Femur (tissue), 1 donor: ENCODE data around the gene UNKL.

Source experiments
- DNase-seq: peaks from one replicate; pipeline ENCODE4 v3.0.0-alpha.2; 2017

UNKL gene

GRCh38 chr16:1398826-1399581, 15.5 kb downstream of the UNKL start:
- DNase-seq = no peak

GRCh38 chr16:1398351-1398750, 16.2 kb downstream of the UNKL start:
- no peak for DNase-seq

- DNase-seq = no peak
These were observed 16.7 kb downstream of the UNKL start for GRCh38 chr16:1397779-1398178.

- DNase-seq = no peak
These were observed 19.0 kb downstream of the UNKL start for GRCh38 chr16:1395444-1396031.

GRCh38 chr16:1394367-1394951, 20.0 kb downstream of the UNKL start:
- no peak for DNase-seq

DNA sequence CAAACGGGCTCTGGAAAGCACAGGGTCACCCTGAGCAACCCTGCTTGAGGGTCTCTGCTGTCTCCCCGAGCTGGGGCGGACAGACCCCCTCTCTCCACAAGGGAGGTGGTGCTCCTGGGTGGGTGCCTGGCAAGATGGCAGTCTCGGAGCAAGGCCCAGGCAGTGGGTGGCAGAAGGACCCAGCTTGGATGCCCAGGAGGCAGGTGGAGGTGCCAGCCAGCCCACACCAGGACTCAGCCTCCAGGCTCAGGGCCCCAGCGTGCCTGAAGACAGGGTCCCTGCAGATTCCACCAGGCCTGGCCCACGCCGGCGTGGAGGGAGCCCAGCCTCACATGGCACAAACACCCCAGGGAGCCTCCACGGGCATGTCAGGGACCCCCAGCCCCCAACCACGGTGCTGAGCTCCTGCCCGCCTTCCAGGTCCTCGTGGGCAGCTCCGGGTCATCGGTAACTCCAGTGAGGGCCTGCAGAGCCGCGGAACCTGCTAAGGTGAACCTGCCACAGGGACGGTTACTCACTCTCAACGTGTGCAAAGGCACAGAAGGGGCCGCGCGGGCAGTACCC, 20.8 kb downstream of the UNKL start:
- DNase-seq = no peak

- DNase-seq = no peak
These were observed 21.7 kb downstream of the UNKL start for GRCh38 chr16:1392826-1393225.

DNA sequence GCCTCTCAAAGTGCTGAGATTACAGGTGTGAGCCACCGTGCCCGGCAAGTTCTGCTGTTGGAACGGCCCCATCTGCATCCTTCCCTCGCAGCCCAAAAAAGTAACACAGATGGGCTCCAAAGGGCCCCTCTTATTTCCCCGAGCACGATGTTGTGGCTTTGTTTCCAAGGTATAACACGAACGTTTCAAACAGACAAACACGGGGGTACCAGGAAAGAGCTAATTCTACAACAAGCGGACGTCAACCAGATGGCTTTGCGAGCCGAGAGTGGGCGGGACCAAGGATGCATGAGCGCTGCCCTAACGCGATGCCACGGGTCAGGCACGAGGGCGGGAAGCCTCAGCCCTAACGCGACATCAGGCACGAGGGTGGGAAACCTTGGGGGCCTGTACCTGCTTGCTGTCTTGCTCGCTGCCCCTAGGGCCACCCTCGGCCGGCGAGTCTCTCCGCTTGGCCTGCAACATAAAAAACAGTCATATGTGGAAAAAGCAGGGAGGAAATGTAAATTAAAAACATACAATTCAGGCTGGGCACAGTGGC, 24.2 kb downstream of the UNKL start:
- no peak for DNase-seq

DNA sequence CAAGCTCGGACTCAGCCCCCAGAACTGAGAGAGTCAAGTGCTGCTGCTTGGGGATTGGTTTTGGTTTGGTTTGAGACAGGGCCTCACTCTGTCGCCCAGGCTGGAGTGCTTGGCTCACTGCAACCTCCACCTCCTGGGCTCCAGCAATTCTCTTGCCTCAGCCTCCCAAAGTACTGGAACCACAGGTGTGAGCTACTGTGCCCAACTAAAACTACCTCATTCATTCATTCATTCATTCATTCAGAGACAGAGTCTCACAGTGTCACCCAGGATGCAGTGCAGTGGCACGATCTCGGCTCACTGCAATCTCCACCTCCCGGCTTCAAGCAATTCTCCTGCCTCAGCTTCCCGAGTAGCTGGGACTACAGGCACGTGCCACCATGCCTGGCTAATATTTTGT, 24.7 kb downstream of the UNKL start:
- no peak for DNase-seq

- DNase-seq = no peak
These were observed 27.2 kb downstream of the UNKL start for GRCh38 chr16:1387331-1387730.

DNA sequence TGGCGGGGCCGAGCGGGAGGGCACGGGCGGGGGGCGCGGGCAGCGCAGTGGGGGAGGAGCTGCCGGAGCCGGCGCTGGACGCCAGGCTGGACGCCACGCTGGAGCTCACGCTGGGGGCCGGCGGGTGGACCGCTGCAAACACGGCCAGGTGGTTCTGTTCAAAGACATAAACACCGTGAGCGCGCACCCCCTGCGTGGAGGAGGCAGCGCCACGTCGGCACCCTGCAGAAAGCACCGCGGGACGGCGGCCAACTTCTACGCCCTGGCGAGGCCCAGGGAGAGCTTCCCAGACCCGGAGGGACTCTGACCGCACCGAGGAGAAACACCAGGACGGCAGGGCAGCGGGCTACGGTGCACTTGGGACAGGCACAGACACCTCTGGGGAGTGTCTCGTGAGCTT, 29.3 kb downstream of the UNKL start:
- DNase-seq = no peak

DNA sequence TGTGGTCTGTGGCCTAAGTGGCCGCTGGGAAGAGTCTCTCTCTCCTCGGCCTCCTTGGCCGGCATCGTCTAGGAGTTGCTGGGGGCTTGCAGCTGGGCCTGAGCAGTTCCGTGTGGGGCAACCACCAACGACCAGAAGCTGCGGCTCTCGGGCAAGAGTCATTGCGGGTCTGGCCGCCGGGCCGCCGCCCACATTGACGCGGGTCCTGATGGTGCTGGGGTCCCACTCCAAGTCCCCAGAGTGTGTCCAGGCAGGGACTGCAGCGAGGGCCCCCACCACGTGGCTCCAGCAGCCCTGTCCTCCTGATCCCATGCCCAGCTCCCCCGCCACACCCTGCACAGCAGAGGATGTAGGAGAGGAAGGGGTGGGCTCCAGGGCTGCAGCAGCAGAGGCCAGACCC, 30.9 kb downstream of the UNKL start:
- no peak for DNase-seq

DNA sequence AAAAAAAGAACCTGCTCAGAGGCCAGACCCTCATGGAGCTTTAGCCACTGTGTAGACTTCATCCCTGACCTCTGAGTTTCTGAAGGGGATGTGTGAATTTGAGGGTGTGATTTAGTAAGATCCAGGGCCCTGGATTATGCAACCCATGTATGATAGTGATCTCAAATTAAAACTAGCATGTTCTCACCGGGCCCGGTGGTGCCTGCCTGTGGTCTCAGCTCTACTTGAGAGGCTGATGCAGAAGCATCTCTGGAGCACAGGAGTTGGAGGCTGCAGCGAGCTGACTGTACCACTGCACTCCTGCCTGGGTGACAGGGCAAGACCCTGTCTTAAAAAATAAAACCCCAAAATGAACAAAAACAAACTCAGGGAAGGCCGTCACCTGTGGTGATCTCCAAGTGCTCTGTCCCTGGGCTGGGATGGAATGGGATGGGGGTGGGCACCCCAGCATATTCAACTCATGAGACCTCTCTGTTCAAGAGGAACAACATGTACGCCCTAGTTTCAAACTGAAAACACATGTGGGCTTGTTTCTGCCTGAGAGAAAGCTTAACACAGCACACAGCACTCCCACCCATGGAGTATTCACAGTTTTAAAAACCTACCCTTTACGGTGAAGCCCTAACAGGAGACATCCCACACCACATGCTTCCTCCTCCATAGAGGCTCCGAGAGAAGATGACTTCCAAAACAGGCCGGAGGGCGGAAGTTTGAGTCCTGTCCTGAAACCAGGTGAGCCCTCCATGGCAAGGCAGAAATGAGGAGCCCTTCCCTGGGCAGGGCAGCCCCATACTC, 32.7 kb downstream of the UNKL start:
- DNase-seq = peak; percentile 14

DNA sequence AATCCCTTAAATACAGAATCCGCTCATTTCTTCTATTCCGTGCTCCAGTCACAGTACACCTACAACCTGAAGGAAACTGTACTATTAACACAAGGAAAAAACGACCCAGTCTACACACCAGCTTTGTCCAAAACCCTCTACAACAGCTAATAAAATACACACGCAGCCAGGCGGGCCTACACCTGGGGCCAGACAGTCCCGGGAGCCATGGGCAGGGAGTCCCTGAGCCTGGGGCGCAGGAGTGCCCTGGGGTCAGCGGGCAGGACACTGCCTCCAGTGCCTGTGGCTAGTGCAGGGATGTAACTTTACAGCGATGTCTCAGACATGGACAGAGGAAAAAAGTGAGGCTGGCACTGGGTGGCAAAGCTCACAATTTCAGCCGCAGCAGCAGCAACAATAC, 34.3 kb downstream of the UNKL start:
- DNase-seq = peak; percentile 11

GRCh38 chr16:1379304-1380076, 35.0 kb downstream of the UNKL start:
- DNase-seq = peak; percentile 59

- DNase-seq = peak; percentile 68
These were observed 35.6 kb downstream of the UNKL start for GRCh38 chr16:1378804-1379303.

- DNase-seq = no peak
These were observed 36.3 kb downstream of the UNKL start for GRCh38 chr16:1378087-1378803.

DNA sequence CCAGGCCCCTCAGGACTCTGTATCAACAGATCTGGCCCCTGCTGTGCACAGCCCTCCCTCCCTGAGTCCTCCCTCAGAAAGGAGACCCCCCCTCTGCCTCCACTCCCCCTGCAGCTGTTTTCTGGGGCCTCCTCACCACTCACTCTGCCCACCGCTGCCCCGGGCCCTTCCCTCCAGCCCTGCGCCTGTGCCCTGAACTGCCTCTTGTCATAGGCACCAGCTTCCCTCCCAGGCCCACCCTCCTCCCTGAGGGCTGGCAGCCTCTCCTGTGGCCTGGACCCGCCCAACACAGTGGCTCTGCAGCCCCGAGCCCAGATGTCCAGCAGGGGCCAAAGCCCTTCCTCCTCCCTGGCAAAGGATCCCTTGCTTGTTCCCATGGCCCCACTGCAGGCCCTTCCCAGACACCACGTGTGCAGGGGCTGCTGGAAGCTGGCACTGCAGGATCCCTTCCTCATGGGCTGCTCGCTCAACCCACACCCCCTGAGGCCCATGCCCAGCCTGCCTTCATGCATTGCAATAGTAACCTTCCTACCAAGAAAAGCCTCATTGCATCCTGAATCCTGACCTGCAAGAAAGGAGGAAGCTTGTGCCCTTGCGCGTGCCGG, 37.0 kb downstream of the UNKL start:
- no peak for DNase-seq

DNA sequence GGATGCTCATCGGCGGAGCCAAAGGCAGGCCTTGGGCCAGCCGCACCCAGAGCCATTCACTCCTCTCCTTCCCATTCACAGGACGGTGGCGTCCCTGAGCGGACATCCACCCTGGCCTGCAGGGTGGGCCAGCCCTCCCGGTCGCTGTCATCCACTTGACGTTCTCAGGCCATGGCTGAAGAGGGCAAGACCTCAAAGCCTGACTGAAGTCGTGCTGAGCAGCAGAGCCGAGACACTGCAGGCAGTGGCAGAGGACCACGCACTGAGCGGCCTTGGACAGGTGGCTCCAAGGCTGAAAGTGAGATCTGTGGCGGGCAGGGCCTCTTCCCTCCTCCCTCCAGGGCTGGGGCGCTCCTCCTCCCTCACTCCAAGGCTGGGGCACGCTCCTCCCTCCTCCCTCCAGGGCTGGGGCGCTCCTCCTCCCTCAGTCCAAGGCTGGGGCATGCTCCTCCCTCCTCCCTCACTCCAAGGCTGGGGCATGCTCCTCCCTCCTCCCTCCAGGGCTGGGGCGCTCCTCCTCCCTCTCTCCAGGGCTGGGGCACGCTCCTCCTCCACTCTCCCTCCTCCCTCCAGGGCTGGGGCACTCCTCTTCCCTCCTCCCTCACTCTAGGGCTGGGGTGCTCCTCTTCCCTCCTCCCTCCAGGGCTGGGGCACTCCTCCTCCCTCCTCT, 38.6 kb downstream of the UNKL start:
- DNase-seq = no peak

DNA sequence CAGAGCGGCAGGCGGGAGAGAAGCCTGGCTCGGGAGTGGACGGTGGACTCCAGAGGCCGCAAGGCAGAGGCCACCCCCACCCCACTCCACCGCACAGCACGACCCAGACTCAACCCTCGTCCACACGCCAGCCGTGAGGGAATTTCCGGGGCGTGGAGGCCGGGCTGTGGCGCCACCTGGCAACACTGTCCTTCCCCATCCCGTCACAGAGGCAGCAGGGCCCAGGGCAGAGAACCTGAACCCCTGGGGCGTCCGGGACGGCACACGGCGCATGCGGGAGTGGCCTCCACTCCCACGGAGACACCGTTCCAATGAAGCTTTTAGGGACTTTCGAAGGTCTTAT, 39.2 kb downstream of the UNKL start:
- no peak for DNase-seq
